Measurements from ENCODE around the gene CCDC171. TPM values are rescaled to one million over a fixed set of nuclear protein-coding genes. Genes with fewer than 3 reads are reported as not detected.

CCDC171 gene
- total and polyA plus RNA-seq, 3 donors from 2014 or later, result 13.2 to 30.2 (median 21.4) TPM

DNA sequence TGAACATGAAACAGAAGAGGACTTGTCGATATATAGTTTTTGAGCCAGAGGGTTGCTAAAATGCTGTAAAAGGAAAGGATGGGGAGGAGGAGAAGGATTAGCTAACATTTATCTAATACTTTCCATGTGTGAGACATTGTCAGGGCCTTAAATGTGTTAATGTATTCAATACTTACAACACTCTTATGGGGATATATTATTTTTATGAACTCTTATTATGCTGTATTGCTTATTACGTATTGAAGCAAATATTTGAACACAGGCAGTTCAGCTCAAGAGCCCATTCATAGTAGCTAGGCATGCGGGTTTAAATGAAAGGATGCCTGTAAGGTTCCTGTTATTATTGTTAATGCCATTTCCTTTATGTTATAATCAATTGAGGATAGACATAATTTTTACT lies 391.5 kb downstream of the CCDC171 start:
- H3K4me3 ChIP-seq, result no peak overlapping the region
- no peaks in the 10 kb centered on the region for H3K4me1 ChIP-seq
- 94% methylated on average over 3 of the region's 3 CpGs for WGBS, 2 donors
- no peaks in the 10 kb centered on the region for H3K36me3 ChIP-seq (ENCODE audit: low read depth, missing control alignments)
- TF ChIP-seq, protein P1, sequence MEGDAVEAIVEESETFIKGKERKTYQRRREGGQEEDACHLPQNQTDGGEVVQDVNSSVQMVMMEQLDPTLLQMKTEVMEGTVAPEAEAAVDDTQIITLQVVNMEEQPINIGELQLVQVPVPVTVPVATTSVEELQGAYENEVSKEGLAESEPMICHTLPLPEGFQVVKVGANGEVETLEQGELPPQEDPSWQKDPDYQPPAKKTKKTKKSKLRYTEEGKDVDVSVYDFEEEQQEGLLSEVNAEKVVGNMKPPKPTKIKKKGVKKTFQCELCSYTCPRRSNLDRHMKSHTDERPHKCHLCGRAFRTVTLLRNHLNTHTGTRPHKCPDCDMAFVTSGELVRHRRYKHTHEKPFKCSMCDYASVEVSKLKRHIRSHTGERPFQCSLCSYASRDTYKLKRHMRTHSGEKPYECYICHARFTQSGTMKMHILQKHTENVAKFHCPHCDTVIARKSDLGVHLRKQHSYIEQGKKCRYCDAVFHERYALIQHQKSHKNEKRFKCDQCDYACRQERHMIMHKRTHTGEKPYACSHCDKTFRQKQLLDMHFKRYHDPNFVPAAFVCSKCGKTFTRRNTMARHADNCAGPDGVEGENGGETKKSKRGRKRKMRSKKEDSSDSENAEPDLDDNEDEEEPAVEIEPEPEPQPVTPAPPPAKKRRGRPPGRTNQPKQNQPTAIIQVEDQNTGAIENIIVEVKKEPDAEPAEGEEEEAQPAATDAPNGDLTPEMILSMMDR (IDR thresholded peaks at IDR 0.05), result no peak
- TF ChIP-seq POLR2A (IDR thresholded peaks at IDR 0.05), result no peak
- no peaks in the 10 kb centered on the region for H3K27me3 ChIP-seq
- intact Hi-C loops (cut with DNase I; ENCODE audit: low total_unique reads), result no loop called here
- DNase-seq, result no peak
- H3K9me3 ChIP-seq, result no peaks in the 10 kb centered on the region
- no peak overlapping the region for H3K27ac ChIP-seq

DNA sequence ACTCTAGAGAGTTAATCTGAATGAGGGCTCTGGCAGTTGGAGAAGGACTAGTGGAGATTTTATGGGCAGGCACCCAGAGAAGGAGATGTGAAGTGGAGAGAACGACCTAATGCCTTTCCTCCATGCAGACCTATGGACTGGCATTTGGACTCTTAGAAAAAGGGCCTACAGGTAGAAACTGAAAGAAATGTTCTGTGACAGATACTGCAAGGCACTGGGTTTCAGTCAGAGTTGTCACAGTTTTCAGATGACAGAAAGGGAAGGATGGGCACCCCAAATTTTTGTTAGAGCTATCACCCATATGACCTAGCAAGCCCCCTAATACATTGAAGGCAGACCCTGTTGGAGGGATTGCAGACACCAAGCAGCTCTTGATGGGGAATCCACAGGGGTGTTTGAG lies 406.8 kb downstream of the CCDC171 start:
- no peak for DNase-seq
- no peaks in the 10 kb centered on the region for H3K4me1 ChIP-seq
- WGBS, 2 donors, result 50 to 64% methylated on average over 1 of the region's 1 CpG
- H3K27me3 ChIP-seq, result no peaks in the 10 kb centered on the region
- no peaks in the 10 kb centered on the region for H3K9me3 ChIP-seq
- no peak overlapping the region for H3K4me3 ChIP-seq
- intact Hi-C loops (cut with DNase I; ENCODE audit: low total_unique reads), result no loop called here
- no peak overlapping the region for H3K27ac ChIP-seq
- no peak for TF ChIP-seq POLR2A (IDR thresholded peaks at IDR 0.05)
- TF ChIP-seq, protein P1 (IDR thresholded peaks at IDR 0.05), result no peak
- no peaks in the 10 kb centered on the region for H3K36me3 ChIP-seq (ENCODE audit: low read depth, missing control alignments)

DNA sequence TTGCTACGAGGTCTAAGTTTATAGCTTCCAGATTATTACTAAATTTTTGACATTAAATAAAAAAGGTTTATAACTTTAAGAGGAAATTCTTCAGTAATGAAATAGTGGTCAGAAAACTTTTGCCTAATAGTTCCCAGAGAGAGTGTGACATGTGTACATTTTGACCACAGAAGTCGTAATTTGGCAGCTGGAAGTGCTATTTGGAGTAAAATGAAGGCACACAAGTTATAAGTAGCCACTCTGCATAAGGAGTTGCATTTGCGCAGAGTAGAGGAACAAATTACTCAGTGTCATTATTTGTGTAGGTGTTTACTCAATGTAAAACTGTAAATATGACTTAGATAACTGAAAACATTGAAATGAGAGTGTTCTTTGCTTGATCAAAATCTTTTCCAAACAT lies 408.4 kb downstream of the CCDC171 start:
- no peak overlapping the region for H3K27ac ChIP-seq
- no peaks in the 10 kb centered on the region for H3K4me1 ChIP-seq
- H3K27me3 ChIP-seq, result no peaks in the 10 kb centered on the region
- no peaks in the 10 kb centered on the region for H3K36me3 ChIP-seq (ENCODE audit: low read depth, missing control alignments)
- intact Hi-C loops (cut with DNase I; ENCODE audit: low total_unique reads), result no loop called here
- DNase-seq, result no peak
- TF ChIP-seq, protein P1 (IDR thresholded peaks at IDR 0.05), result no peak
- no peak for TF ChIP-seq POLR2A (IDR thresholded peaks at IDR 0.05)
- H3K4me3 ChIP-seq, result no peak overlapping the region
- no peaks in the 10 kb centered on the region for H3K9me3 ChIP-seq
- whole genome bisulfite sequencing, 2 donors, result 87 to 96% methylated on average over 3 of the region's 3 CpGs

DNA sequence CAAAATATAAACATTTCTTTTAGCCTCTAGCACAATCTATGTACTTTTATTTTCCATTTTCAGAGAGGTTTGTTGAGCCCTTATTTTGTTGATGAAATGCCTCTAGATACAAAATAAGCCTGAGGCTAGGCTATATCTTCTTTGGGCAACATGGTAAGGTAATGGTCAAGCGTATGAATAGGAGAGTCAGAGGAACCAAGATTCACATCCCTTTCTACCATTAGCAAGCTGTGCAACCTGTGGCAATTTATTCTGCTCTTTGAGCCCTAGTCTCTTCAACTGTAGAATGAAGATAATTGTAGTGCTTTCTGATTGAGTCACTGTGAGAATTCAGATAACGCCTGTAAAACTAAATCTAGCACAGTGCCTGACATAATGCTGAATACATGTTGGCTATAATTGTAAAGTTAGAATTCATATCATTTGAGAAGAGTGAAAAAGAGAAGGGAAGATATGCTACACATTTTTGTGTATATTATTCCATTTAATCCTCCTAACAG lies 412.5 kb downstream of the CCDC171 start:
- Histone ChIP-seq H3K36me3 (ENCODE audit: low read depth, missing control alignments) (no peaks in the 10 kb centered on the region), H3K4me1 (no peaks in the 10 kb centered on the region), H3K27me3 (no peaks in the 10 kb centered on the region), H3K4me3 (no peak overlapping the region), H3K9me3 (no peaks in the 10 kb centered on the region), H3K27ac (no peak overlapping the region)
- 97 to 99% methylated on average over 2 of the region's 2 CpGs for WGBS, 2 donors
- DNase-seq, result no peak
- intact Hi-C loops (cut with DNase I; ENCODE audit: low total_unique reads), result no loop called here
- no peak for TF ChIP-seq POLR2A (IDR thresholded peaks at IDR 0.05)
- TF ChIP-seq, protein P1 (IDR thresholded peaks at IDR 0.05), result no peak

DNA sequence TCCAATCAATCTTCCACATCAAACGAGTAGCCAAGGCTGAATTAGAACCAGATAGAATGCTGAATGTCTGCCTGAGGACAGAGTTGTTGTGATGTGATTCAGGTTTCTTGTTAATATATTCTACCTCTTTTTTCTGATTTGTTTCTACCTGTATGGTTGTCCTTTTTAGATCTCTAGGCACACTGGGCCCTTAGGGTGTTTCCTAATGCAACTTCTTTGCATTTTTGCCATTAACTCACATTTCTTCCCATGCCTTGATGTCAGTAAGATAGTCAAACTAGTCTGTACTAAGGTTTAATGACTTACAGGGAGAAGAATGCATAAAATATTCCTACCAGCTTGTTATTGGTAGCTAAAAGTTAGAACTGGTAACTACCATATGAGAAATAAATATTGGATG lies 413.6 kb downstream of the CCDC171 start:
- intact Hi-C loops (cut with DNase I; ENCODE audit: low total_unique reads), result no loop called here
- Histone ChIP-seq H3K9me3 (no peaks in the 10 kb centered on the region), H3K4me1 (no peaks in the 10 kb centered on the region), H3K27ac (no peak overlapping the region), H3K27me3 (no peaks in the 10 kb centered on the region), H3K36me3 (ENCODE audit: low read depth, missing control alignments) (no peaks in the 10 kb centered on the region), H3K4me3 (no peak overlapping the region)
- TF ChIP-seq, protein P1 (IDR thresholded peaks at IDR 0.05), result no peak
- TF ChIP-seq POLR2A (IDR thresholded peaks at IDR 0.05), result no peak
- no peak for DNase-seq
- WGBS, 2 donors, result 82 to 88% methylated on average over 1 of the region's 1 CpG
